ES-I3 (cell line): ENCODE measurements around the gene ATRN.

Experiments
- H3K36me3 ChIP-seq: 2 replicates; pipeline ENCODE4 v1.6.1; 2013; ENCODE audit warnings: mild to moderate bottlenecking, low read length, control low read depth, moderate library complexity; ENCODE audit not compliant: insufficient read depth
- H3K4me1 ChIP-seq: 2 replicates; pipeline ENCODE4 v1.6.1; 2013; ENCODE audit warnings: mild to moderate bottlenecking, control low read depth, low read length; ENCODE audit not compliant: insufficient read depth
- H3K9ac ChIP-seq: 2 replicates; pipeline ENCODE4 v1.6.1; 2013; ENCODE audit warnings: low read depth, mild to moderate bottlenecking, low read length, moderate library complexity
- H3K9me3 ChIP-seq: 2 replicates; pipeline ENCODE4 v1.6.1; 2013; ENCODE audit warnings: mild to moderate bottlenecking, low read length, moderate library complexity; ENCODE audit not compliant: control insufficient read depth, insufficient read depth

Gene ATRN

DNA sequence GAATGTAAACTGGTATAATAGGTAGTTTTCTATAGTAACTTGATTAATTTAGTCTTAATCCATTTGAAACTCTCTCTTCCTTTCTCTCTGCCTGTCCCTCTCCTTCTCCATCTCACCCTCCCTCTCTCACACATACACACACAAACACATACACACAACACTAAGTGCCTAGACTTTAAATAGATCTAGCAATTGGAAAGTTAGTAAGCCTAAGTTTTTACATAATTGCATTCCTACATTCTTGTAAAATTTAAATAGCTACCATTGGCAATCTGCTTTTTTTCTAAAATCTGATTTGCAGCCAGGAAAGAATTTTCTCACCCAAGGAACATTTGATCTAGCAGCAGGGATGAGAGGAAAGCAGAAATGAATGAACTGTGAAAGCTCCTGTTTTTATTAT, 176.7 kb downstream of the ATRN start:
- Histone ChIP-seq H3K36me3 (0 out of 2 replicates have a peak, but pooled peaks cover 4% of the 10 kb centered on the region), H3K9me3 (no peaks in the 10 kb centered on the region), H3K9ac (no peak overlapping the region), H3K4me1 (no peaks in the 10 kb centered on the region)

DNA sequence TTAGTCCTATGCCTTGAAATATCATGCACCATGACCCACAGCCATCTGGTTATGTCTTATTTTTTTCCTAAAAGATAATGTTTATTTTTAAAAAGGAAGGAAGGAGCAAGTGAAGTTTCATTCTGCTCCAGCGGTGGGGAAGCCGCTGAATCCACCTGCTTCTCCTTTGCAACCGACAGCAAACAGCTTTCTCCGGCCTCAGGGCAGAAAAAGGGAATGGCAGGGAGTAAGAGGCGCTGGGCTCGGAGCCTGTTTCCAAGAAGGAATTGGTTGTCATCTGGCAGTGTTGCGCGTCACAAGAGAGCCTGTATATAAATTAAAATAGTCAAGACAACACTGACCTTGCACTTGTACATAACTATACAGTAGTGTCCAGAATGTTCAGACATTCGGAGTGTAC, 178.1 kb downstream of the ATRN start:
- Histone ChIP-seq H3K9me3 (no peaks in the 10 kb centered on the region), H3K9ac (no peak overlapping the region), H3K4me1 (no peaks in the 10 kb centered on the region), H3K36me3 (0 out of 2 replicates have a peak, but pooled peaks cover 4% of the 10 kb centered on the region)

GRCh38 chr20:3651204-3651962, 180.6 kb downstream of the ATRN start:
- Histone ChIP-seq H3K36me3 (0 out of 2 replicates have a peak, but pooled peaks cover 4% of the 10 kb centered on the region), H3K9ac (no peak overlapping the region)

GRCh38 chr20:3652221-3652620, 181.4 kb downstream of the ATRN start:
- H3K9ac ChIP-seq = no peak overlapping the region
- H3K4me1 ChIP-seq = no peaks in the 10 kb centered on the region
- 0 out of 2 replicates have a peak, but pooled peaks cover 4% of the 10 kb centered on the region for H3K36me3 ChIP-seq
- H3K9me3 ChIP-seq = no peaks in the 10 kb centered on the region

More at GRCh38 chr20:3651204-3651962, 180.6 kb downstream of the ATRN start:
- no peaks in the 10 kb centered on the region for H3K4me1 ChIP-seq
- H3K9me3 ChIP-seq = no peaks in the 10 kb centered on the region

DNA sequence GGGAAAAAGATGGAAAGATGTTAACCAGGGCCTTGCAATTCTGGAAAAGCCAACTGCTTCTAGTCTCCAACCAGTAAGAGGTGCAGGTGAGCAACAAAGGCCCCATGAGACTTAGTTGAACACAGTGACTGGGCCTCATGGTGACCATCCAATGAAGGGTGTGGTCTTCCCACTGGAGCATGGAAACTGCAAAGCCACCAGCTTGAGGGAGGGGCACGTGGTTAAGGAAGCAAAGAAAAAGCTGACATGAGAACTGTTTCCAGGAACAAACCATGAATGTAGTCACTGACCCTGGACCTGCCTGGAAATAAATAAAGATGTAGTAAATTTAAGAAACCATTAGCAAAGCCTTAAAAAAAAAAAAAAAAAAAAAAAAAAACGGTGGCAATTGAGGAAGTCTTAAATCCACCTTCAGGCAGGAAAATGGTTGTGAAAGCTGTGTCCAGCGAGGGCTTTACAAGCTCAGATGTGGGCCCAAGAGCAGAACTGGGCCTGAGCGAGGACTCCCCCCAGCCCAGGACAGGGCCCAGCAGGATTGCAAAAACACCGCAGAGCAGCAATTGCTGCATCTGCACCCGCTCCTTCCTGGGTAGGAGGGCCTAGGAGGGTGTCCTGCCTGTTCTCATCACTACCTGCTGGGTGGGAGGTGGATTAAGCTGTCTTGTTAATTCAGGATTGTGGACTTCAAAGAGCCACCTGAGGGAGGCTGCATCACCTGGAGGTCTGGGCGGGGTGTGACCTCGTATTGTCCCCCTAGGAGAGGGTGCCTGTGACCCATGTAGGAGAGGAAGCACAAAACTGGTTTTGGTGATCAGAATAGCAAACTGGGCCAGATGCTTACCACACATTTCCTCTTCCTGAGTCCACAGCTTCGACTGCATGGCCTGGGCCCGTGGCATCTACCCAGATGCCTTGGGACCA, 182.1 kb downstream of the ATRN start:
- no peak overlapping the region for H3K9ac ChIP-seq
- H3K4me1 ChIP-seq = no peaks in the 10 kb centered on the region
- no peaks in the 10 kb centered on the region for H3K9me3 ChIP-seq
- H3K36me3 ChIP-seq = 0 out of 2 replicates have a peak, but pooled peaks cover 4% of the 10 kb centered on the region

DNA sequence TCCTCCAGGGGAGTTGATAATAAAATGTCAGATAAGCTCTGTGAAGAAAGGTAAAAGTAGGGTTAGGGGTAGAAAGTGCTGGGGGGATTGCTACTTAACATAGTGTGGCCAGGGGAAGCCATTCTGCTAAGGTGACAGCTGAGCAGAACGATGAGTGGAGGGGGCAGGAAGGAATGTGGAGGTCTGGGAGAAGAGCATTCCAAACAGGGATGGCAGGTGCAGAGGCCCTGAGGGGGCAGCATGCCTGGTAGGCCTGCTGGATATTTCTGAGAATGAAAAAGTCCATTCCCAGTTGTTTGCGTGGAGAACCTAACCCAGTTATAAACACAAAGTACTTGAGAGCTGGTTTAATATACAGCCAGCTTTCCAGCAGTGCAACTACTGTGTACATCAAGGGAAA, 183.1 kb downstream of the ATRN start:
- 0 out of 2 replicates have a peak, but pooled peaks cover 4% of the 10 kb centered on the region for H3K36me3 ChIP-seq
- no peak overlapping the region for H3K9ac ChIP-seq
- no peaks in the 10 kb centered on the region; the same call in 1 of the 2 replicates for H3K4me1 ChIP-seq
- H3K9me3 ChIP-seq = no peaks in the 10 kb centered on the region

DNA sequence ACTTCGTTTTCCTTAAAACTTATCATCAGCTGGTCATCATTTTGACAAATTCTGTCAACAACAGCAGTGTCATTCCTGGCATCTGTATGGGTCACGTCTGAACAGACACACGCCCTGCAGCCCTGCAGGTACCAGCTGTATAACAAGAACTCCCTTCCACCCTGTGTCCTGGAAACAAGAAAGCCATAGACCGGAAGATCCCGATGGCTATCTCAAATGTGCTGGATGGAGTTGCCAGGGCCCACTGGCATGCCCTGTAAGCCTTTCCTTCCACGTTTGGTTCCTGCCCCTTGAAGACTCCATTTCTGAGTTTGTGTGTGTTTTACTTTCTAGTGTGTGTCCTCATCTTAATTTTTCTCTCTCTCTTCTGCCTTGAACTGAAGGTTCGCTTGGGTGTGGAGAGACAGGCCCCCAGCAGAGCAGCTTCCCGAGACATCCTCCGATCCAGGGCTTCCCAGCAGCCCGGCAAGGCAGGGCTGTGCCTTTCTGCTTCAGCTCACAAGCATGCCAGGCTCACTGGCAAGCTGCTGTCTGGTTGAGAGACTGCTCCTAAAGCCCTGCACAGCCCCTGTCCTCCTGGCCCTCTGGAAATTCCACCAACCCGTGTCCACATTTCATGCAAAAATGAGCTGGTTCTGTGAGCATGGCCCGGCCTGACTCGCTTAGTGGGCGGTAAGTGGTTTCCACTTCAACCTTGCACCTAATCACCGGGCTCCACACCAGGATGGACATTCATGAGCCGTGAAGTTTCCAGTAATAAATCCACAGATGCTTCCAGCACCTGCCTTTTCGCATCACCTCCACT, 183.7 kb downstream of the ATRN start:
- Histone ChIP-seq H3K4me1 (no peaks in the 10 kb centered on the region; the same call in 1 of the 2 replicates), H3K9me3 (no peaks in the 10 kb centered on the region), H3K9ac (no peak overlapping the region)

GRCh38 chr20:3655131-3655405, 184.2 kb downstream of the ATRN start:
- Histone ChIP-seq H3K4me1 (no peaks in the 10 kb centered on the region; the same call in 1 of the 2 replicates), H3K9ac (no peak overlapping the region)

More for the DNA sequence above, 183.7 kb downstream of the ATRN start:
- H3K36me3 ChIP-seq = 0 out of 2 replicates have a peak, but pooled peaks cover 4% of the 10 kb centered on the region

DNA sequence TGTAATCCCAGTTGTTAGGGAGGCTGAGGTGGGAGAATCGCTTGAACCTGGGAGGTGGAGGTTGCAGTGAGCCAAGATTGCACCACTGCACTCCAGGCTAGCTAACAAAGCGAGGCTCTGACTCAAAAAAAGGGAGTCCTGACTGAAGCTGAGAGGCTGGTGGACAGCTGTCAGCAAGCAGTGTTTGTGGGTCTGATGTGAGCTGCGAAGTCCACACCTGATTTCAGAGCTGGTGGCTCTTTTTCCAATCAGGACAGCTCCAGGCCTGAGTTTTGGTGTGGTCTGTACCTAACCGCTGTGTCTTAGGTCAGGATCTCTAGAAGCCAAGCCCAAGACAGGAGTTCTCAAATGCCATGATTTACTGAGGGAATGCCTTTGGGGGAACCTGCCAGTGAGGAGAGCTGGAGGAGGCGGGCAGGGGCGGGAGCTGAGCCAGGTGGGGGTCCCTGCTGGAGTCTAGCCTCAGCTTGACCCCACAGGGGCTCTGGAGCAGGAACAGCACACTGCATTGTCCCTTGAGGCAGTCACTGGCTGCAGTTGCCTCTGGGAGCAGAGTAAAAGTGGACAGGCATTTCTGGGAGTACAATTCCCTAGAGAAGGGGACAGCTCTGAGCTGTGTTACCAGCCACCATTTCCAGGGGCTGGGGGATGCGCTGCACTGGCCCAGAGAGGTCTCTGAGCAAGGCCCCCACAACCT, 187.3 kb downstream of the ATRN start:
- no peak overlapping the region for H3K9ac ChIP-seq
- H3K36me3 ChIP-seq = no peaks in the 10 kb centered on the region
- no peaks in the 10 kb centered on the region; the same call in 1 of the 2 replicates for H3K9me3 ChIP-seq
- H3K4me1 ChIP-seq = no peaks in the 10 kb centered on the region; the same call in 1 of the 2 replicates

More at GRCh38 chr20:3655131-3655405, 184.2 kb downstream of the ATRN start:
- Histone ChIP-seq H3K36me3 (0 out of 2 replicates have a peak, but pooled peaks cover 4% of the 10 kb centered on the region), H3K9me3 (no peaks in the 10 kb centered on the region)

- no peaks in the 10 kb centered on the region; the same call in 1 of the 2 replicates for H3K4me1 ChIP-seq
- H3K9me3 ChIP-seq = no peaks in the 10 kb centered on the region; the same call in 1 of the 2 replicates
- no peaks in the 10 kb centered on the region for H3K36me3 ChIP-seq
- no peak overlapping the region for H3K9ac ChIP-seq
These were observed 188.1 kb downstream of the ATRN start for GRCh38 chr20:3658716-3659491.

- H3K9me3 ChIP-seq = no peaks in the 10 kb centered on the region; the same call in 1 of the 2 replicates
- H3K4me1 ChIP-seq = no peaks in the 10 kb centered on the region; the same call in 1 of the 2 replicates
- H3K9ac ChIP-seq = no peak overlapping the region
- H3K36me3 ChIP-seq = no peaks in the 10 kb centered on the region
These were observed 188.9 kb downstream of the ATRN start for GRCh38 chr20:3659492-3660261.

GRCh38 chr20:3660262-3661059, 189.6 kb downstream of the ATRN start:
- no peak overlapping the region for H3K9ac ChIP-seq
- H3K4me1 ChIP-seq = no peaks in the 10 kb centered on the region; the same call in 1 of the 2 replicates
- no peaks in the 10 kb centered on the region for H3K36me3 ChIP-seq

More at GRCh38 chr20:3660262-3661059, 189.6 kb downstream of the ATRN start:
- H3K9me3 ChIP-seq = no peaks in the 10 kb centered on the region; the same call in 1 of the 2 replicates
